Urinary bladder (tissue), 4 donors: ENCODE results near the gene MAB21L2. TPM values are rescaled to one million over a fixed set of nuclear protein-coding genes. Genes with fewer than 3 reads are reported as not detected.
"Not testable (repeated sequence)": the region's sequence is repeated elsewhere in the genome, so short reads cannot be mapped to it uniquely, and the experiment has no call there.

Experiments used
- DNase-seq: peaks from one replicate; pipeline ENCODE4 v3.0.0-alpha.2; 2015; ENCODE audit errors: extremely low spot score
- H3K27ac ChIP-seq: one replicate; pipeline ENCODE4 v1.5.1; 2013; ENCODE audit warnings: low read depth, mild to moderate bottlenecking, moderate library complexity
- H3K36me3 ChIP-seq: one replicate; pipeline ENCODE4 v1.6.1; 2013; ENCODE audit warnings: mild to moderate bottlenecking, moderate library complexity; ENCODE audit not compliant: insufficient read depth
- H3K4me1 ChIP-seq: one replicate; pipeline ENCODE4 v1.6.1; 2013; ENCODE audit warnings: mild to moderate bottlenecking, moderate library complexity; ENCODE audit not compliant: insufficient read depth
- H3K4me3 ChIP-seq: one replicate; pipeline ENCODE4 v1.5.1; 2013; ENCODE audit warnings: low read depth, low read length
- WGBS: extraction: QIAGEN DNeasy Blood & Tissue Kit; methylation state at CpG from one replicate; pipeline ENCODE4 v1.1.7; 2013; 5-methylcytosine and 5-hydroxymethylcytosine counted together
- polyA plus RNA-seq: library from polyadenylated mRNA; stranded (reverse); fragments of 200-250 nt; gene quantifications from one replicate; pipeline ENCODE4 v1.2.3, GENCODE V29; 2013
- total RNA-seq: library from RNA; depleted of rRNA; stranded (reverse); fragments of >200 nt; gene quantifications from one replicate; pipeline ENCODE4 v1.2.3, GENCODE V29; 2014
- donor health status: healthy with polysubstance abuse.
- donor health status: healthy.

MAB21L2 gene
- total and polyA plus RNA-seq, 2 donors = 0.54 to 1.5 TPM

- WGBS = 96% methylated on average over 2 of the region's 2 CpGs
- not testable (repeated sequence) for H3K36me3 ChIP-seq, H3K27ac ChIP-seq, H3K4me1 ChIP-seq, DNase-seq, H3K4me3 ChIP-seq
Observed at GRCh38 chr4:150564967-150565366, 17.0 kb upstream of the MAB21L2 start.

DNA sequence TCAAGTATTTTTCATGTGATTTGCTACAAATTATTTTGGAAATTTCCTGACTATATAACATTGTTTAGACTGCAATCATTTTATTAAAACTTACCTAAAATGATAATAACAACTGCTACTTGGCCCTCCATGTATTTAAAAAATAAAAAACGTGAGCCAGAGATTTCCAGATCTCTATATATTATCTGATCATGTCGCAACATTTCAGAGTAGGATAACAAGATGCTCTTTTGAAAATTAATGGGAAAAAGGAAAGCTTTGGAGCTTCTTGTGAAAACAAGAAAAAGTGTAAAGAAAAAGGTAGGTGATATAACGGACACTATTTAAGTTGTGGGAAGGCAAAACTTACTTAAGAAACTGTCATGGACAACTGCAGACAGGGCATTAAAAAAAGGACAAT, 14.9 kb upstream of the MAB21L2 start:
- no peak overlapping the region for H3K4me3 ChIP-seq
- no peak overlapping the region for H3K27ac ChIP-seq
- H3K36me3 ChIP-seq = no peaks in the 10 kb centered on the region
- no peaks in the 10 kb centered on the region for H3K4me1 ChIP-seq
- DNase-seq = no peak
- WGBS = 85% methylated on average over 3 of the region's 3 CpGs

GRCh38 chr4:150569384-150569987, 12.5 kb upstream of the MAB21L2 start:
- Histone ChIP-seq H3K4me1 (no peaks in the 10 kb centered on the region), H3K4me3 (no peak overlapping the region), H3K27ac (no peak overlapping the region), H3K36me3 (no peaks in the 10 kb centered on the region)
- DNase-seq = no peak
- WGBS = 86% methylated on average over 5 of the region's 5 CpGs

GRCh38 chr4:150569998-150570535, 11.9 kb upstream of the MAB21L2 start:
- Histone ChIP-seq H3K27ac (no peak overlapping the region), H3K4me3 (no peak overlapping the region), H3K36me3 (no peaks in the 10 kb centered on the region), H3K4me1 (no peaks in the 10 kb centered on the region)
- WGBS = 92% methylated on average over 4 of the region's 4 CpGs
- DNase-seq = no peak

- 69% methylated on average over 1 of the region's 1 CpG for WGBS
- H3K36me3 ChIP-seq = no peaks in the 10 kb centered on the region
- H3K4me3 ChIP-seq = no peak overlapping the region
- H3K4me1 ChIP-seq = no peaks in the 10 kb centered on the region
- no peak overlapping the region for H3K27ac ChIP-seq
- no peak for DNase-seq
Observed at GRCh38 chr4:150570862-150571261, 11.1 kb upstream of the MAB21L2 start.

- no peak for DNase-seq
- Histone ChIP-seq H3K36me3 (no peaks in the 10 kb centered on the region), H3K27ac (no peak overlapping the region), H3K4me1 (no peaks in the 10 kb centered on the region), H3K4me3 (no peak overlapping the region)
- 81% methylated on average over 5 of the region's 5 CpGs for WGBS
Observed at GRCh38 chr4:150572704-150573504, 9.0 kb upstream of the MAB21L2 start.

- H3K27ac ChIP-seq = no peak overlapping the region
- no peak for DNase-seq
- WGBS = 89% methylated on average over 1 of the region's 1 CpG
- H3K4me3 ChIP-seq = no peak overlapping the region
- H3K4me1 ChIP-seq = no peaks in the 10 kb centered on the region
- H3K36me3 ChIP-seq = no peaks in the 10 kb centered on the region
Observed at GRCh38 chr4:150573534-150573933, 8.4 kb upstream of the MAB21L2 start.

DNA sequence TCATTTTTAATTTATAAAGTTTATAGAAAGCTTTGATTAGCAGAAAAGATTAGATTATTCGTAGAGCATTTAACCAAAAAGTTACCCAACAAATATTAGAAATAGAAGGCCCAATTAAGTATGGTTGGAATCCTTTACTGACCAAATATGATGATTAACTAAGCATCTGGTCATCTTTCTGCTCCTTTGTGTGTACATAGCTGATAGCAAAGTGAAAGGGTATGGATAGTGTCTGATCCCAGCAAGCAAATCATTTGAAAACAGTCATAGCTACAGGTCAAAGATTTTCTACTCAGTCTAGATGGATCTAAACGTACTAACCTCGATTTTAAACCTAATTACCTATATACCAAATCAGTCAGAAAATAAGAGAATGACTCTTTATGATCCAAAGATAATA, 7.3 kb upstream of the MAB21L2 start:
- peaks cover 2% of the 10 kb centered on the region for H3K4me1 ChIP-seq
- DNase-seq = no peak
- no peak overlapping the region for H3K4me3 ChIP-seq
- H3K36me3 ChIP-seq = no peaks in the 10 kb centered on the region
- H3K27ac ChIP-seq = no peak overlapping the region
- 91% methylated on average over 3 of the region's 3 CpGs for WGBS

DNA sequence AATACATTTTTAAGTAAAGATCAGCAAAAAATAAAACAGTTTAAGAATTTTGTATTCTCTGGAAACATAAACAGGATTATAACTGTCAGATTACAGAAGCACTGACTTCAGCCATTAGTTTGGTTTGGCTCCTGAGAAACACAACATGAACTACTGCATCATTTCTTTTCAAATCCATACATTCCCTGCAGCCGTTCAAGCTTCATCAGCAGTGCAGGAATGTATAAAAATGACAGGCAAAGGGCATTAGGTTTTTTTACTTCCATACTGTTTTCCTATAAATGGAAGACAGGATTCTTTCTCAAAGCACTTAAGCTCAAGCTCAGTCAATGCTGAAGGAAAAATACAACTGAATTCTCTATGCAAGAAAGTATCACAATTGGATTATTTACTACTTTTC, 4.2 kb upstream of the MAB21L2 start:
- no peak for DNase-seq
- no peaks in the 10 kb centered on the region for H3K36me3 ChIP-seq
- no peak overlapping the region for H3K27ac ChIP-seq
- no peak overlapping the region for H3K4me3 ChIP-seq
- 96% methylated on average over 1 of the region's 1 CpG for WGBS
- H3K4me1 ChIP-seq = peaks cover 2% of the 10 kb centered on the region

DNA sequence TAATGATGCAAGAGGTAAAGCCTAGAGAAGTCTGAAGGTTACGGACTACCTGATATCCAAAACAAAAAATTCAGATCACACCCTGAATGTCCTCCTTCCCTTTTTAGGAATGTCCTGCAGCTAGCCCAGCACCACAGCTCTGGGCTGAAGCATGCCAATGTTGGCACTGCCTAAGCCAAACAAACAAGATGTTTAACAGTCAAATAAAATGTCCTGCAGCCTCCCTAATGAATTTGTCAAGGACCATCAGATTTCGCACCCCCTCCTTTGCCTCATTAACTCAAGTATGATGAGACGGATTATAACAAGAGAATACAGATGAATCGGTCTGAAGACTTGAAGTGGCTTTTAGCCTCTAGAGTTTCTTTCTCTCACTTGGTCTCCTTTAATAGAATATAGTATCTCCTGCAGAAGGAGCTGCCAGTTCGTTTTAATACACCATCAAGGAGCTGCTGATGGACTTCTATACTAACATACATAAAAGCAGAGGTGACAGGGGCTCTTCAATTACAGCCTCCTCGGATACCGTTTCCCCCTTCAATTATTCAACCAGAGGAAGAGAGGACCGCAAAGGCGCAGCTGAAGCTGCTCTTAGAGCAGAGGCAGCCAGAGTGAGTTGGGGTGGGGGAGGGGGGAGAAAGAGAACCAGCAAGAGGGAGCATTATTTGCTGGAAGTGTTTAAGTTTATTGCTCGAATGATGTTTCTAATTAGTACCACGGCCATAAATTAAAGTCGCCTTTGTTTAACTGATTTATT, 3.0 kb upstream of the MAB21L2 start:
- Histone ChIP-seq H3K4me3 (peak overlapping the region; percentile 48), H3K27ac (no peak overlapping the region), H3K36me3 (no peaks in the 10 kb centered on the region), H3K4me1 (peaks cover 2% of the 10 kb centered on the region)
- 68% methylated on average over 12 of the region's 12 CpGs for whole genome bisulfite sequencing
- DNase-seq = no peak

DNA sequence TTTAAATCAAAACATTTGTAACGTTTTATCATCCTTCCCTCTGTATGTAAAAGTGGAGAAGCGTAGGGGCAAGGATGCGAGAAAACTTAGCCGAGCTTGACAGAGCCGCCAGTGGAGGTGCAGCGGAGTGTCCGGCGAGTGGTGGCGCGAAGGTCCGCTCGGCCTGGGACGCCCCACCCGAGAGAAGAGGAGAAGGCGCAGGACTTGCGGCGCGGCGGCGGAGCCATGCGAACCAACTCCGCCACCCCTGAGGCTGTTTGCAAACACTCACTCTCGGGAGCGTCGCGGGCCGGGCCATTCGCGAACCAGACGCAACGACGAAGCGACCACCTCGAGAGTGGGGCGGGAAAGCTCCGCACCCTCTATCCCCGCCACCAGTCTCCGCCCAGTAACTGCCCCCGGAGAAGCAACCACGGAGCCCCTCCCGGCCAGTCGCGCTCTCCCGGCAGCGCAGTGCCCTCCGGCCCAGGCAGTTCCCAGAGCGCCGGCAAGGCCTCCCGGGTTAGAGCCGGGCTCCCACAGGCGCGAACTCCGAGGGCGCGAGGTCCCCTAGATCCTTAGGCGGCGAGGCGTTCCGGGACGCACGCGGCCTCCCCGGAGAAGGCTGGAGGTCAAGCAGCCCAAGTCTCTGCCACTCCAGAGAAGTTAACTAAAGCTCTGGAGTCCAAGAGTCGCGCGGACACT, 2.3 kb upstream of the MAB21L2 start:
- H3K27ac ChIP-seq = no peak overlapping the region
- no peak for DNase-seq
- 21% methylated on average over 66 of the region's 66 CpGs for WGBS
- H3K4me1 ChIP-seq = peaks cover 2% of the 10 kb centered on the region
- peak overlapping the region; percentile 48 for H3K4me3 ChIP-seq
- H3K36me3 ChIP-seq = no peaks in the 10 kb centered on the region

- 81% methylated on average over 9 of the region's 9 CpGs for WGBS
- no peak for DNase-seq
- H3K4me1 ChIP-seq = peaks cover 2% of the 10 kb centered on the region
- H3K36me3 ChIP-seq = no peaks in the 10 kb centered on the region
- no peak overlapping the region for H3K4me3 ChIP-seq
- H3K27ac ChIP-seq = no peak overlapping the region
Observed at GRCh38 chr4:150580306-150580705, 1.6 kb upstream of the MAB21L2 start.

DNA sequence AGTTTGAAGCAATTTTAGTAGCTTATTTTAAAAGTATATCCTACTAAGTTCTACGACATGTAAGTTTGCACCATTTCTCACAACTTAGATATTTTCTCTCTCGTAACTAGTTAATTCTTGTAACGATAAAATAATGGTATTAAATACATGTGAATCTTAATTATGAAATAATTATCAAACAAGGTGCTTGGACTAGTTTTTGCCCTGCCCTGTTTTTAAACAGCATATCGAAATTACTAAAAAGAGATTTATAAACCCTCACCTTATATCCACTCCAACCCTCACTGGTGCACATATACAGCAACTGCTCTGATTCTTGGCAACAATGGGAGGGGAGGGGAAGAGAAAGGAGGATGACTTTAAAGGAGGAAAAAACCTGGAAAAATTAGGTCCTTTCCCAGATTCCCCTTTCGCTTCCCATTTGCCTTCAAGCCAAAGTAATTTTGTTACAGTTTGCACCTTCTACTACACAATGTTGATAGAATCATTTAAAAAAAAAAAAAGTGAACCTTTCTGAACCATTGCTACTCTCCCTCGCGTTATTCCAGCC, 820 bp upstream of the MAB21L2 start:
- 91% methylated on average over 7 of the region's 7 CpGs for WGBS
- Histone ChIP-seq H3K4me3 (no peak overlapping the region), H3K4me1 (peaks cover 2% of the 10 kb centered on the region), H3K36me3 (no peaks in the 10 kb centered on the region), H3K27ac (no peak overlapping the region)
- no peak for DNase-seq
